ENCODE data around the gene PCDHA1.

PCDHA1 gene

GRCh38 chr5:140926443-140927227 lies 140.7 kb downstream of the PCDHA1 start:
- no peak for DNase-seq

- DNase-seq, result no peak
These were observed 141.3 kb downstream of the PCDHA1 start for GRCh38 chr5:140927228-140927573.

GRCh38 chr5:140934964-140935606 lies 149.1 kb downstream of the PCDHA1 start:
- no peak for DNase-seq

GRCh38 chr5:140946578-140946977 lies 160.6 kb downstream of the PCDHA1 start:
- DNase-seq, result no peak

- no peak for DNase-seq
These were observed 165.7 kb downstream of the PCDHA1 start for GRCh38 chr5:140951636-140952035.

- DNase-seq, result no peak
These were observed 167.3 kb downstream of the PCDHA1 start for GRCh38 chr5:140953234-140953633.

GRCh38 chr5:140962190-140962589 lies 176.2 kb downstream of the PCDHA1 start:
- no peak for DNase-seq

- DNase-seq, result no peak
These were observed 178.4 kb downstream of the PCDHA1 start for GRCh38 chr5:140964356-140964755.

- no peak for DNase-seq
These were observed 180.0 kb downstream of the PCDHA1 start for GRCh38 chr5:140965905-140966292.

- DNase-seq, result no peak
These were observed 180.6 kb downstream of the PCDHA1 start, which contains the start of gene PCDHAC2 for GRCh38 chr5:140966293-140967225. TSS of gene PCDHAC2 (plus strand) at chr5:140966476. CDS start at chr5:140966767, 291 bp downstream.

- no peak for DNase-seq
These were observed 181.4 kb downstream of the PCDHA1 start for GRCh38 chr5:140967226-140967893.

GRCh38 chr5:140969880-140970279 lies 183.9 kb downstream of the PCDHA1 start:
- DNase-seq, result no peak

- DNase-seq, result no peak
These were observed 187.6 kb downstream of the PCDHA1 start for GRCh38 chr5:140973550-140973949.

GRCh38 chr5:140977003-140977402 lies 191.1 kb downstream of the PCDHA1 start:
- no peak for DNase-seq

GRCh38 chr5:140978260-140978659 lies 192.3 kb downstream of the PCDHA1 start:
- DNase-seq, result no peak

GRCh38 chr5:140978983-140979382 lies 193.0 kb downstream of the PCDHA1 start:
- no peak for DNase-seq

GRCh38 chr5:140982083-140982716 lies 196.3 kb downstream of the PCDHA1 start:
- DNase-seq, result no peak

GRCh38 chr5:140986117-140986521 lies 200.2 kb downstream of the PCDHA1 start:
- no peak for DNase-seq

- no peak for DNase-seq
These were observed 202.2 kb downstream of the PCDHA1 start for GRCh38 chr5:140988100-140988499.

GRCh38 chr5:140988608-140989007 lies 202.7 kb downstream of the PCDHA1 start:
- no peak for DNase-seq

- no peak for DNase-seq
These were observed 203.5 kb downstream of the PCDHA1 start for GRCh38 chr5:140989254-140990020.
